ENCODE measurements around the gene GPR42. TPM values are rescaled to one million over a fixed set of nuclear protein-coding genes. Genes with fewer than 3 reads are reported as not detected.

The GPR42 gene
- total and polyA plus RNA-seq, 2 experiments from 2014 or later, result not detected

DNA sequence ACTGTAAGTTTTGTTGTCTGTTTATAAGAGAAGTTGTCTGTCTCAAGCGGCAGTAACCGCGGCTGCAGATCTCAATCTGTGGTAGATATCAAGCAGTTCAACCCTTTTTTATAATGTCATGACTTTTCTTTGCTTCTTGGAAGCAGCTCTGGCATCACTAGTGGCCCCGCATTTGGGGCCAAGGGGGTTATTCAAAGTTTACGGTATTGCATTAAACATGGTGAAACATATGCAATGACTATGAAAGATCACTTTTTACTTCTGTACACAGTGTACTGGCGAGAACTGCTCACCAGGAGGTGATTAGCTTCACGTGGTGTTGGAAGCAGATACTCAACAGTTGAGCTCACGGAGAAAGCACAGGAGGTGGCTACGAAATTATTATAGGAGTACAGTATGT is 17.2 kb upstream of the GPR42 start:
- peak overlapping the region; percentile 39 for H3K27ac ChIP-seq
- no peak overlapping the region for H2AFZ ChIP-seq
- peaks cover 5% of the 10 kb centered on the region for H3K4me1 ChIP-seq (ENCODE audit: insufficient read depth)
- H3K36me3 ChIP-seq (replicated peaks; ENCODE audit: insufficient read depth, low read depth), result no peaks in the 10 kb centered on the region
- WGBS (ENCODE audit: low lambda C conversion rate, missing lambda C conversion rate), result 81% methylated on average over 9 of the region's 9 CpGs
- H3K79me2 ChIP-seq, result no peaks in the 10 kb centered on the region
- H3K9me3 ChIP-seq (ENCODE audit: low read depth), result no peaks in the 10 kb centered on the region
- no peaks in the 10 kb centered on the region for H4K20me1 ChIP-seq (ENCODE audit: insufficient read depth, poor library complexity, severe bottlenecking)
- no peak overlapping the region for H3K4me3 ChIP-seq
- H3K9me2 ChIP-seq (replicated peaks; ENCODE audit: insufficient read depth), result no peaks in the 10 kb centered on the region
- TF ChIP-seq, protein P1, sequence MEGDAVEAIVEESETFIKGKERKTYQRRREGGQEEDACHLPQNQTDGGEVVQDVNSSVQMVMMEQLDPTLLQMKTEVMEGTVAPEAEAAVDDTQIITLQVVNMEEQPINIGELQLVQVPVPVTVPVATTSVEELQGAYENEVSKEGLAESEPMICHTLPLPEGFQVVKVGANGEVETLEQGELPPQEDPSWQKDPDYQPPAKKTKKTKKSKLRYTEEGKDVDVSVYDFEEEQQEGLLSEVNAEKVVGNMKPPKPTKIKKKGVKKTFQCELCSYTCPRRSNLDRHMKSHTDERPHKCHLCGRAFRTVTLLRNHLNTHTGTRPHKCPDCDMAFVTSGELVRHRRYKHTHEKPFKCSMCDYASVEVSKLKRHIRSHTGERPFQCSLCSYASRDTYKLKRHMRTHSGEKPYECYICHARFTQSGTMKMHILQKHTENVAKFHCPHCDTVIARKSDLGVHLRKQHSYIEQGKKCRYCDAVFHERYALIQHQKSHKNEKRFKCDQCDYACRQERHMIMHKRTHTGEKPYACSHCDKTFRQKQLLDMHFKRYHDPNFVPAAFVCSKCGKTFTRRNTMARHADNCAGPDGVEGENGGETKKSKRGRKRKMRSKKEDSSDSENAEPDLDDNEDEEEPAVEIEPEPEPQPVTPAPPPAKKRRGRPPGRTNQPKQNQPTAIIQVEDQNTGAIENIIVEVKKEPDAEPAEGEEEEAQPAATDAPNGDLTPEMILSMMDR (IDR thresholded peaks at IDR 0.05; ENCODE audit: poor library complexity), result peak; percentile 12
- TF ChIP-seq EZH2 (IDR thresholded peaks at IDR 0.05; ENCODE audit: borderline replicate concordance) (no peak), EZH2phosphoT487 (IDR thresholded peaks at IDR 0.05; ENCODE audit: low read depth, severe bottlenecking, unreplicated experiment) (no peak)
- no peak for DNase-seq (ENCODE audit: low spot score)
- H3K27me3 ChIP-seq, result no peaks in the 10 kb centered on the region
- no peak overlapping the region for H3K4me2 ChIP-seq

DNA sequence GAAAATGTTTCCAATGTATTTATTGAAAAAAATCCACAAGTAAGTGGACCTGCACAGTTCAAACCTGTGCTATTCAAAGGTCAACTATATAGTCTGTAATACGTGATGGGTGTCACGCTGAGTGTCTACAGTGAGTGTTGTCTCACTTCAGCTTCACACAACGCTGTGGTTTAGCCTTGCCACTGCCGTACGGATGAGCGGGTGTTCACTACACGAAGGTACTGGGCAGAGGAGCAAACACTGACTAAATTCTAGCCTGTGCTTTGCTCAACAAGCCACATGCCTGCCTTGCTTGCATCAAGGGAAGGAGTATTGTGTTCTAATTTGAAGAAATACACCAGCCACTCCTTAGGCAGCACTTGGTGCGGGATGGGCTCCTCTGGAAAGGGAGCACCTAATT is 16.0 kb upstream of the GPR42 start:
- WGBS (ENCODE audit: low lambda C conversion rate, missing lambda C conversion rate), result 82% methylated on average over 8 of the region's 8 CpGs
- H2AFZ ChIP-seq, result no peak overlapping the region
- no peak overlapping the region for H3K27ac ChIP-seq
- H3K9me2 ChIP-seq (replicated peaks; ENCODE audit: insufficient read depth), result no peaks in the 10 kb centered on the region
- H3K36me3 ChIP-seq (replicated peaks; ENCODE audit: insufficient read depth, low read depth), result no peaks in the 10 kb centered on the region
- H3K4me3 ChIP-seq, result no peak overlapping the region
- H3K4me2 ChIP-seq, result no peak overlapping the region
- no peaks in the 10 kb centered on the region for H4K20me1 ChIP-seq (ENCODE audit: insufficient read depth, poor library complexity, severe bottlenecking)
- TF ChIP-seq EZH2phosphoT487 (IDR thresholded peaks at IDR 0.05; ENCODE audit: low read depth, severe bottlenecking, unreplicated experiment) (no peak), EZH2 (IDR thresholded peaks at IDR 0.05; ENCODE audit: borderline replicate concordance) (no peak)
- TF ChIP-seq, protein P1 (IDR thresholded peaks at IDR 0.05; ENCODE audit: poor library complexity), result no peak
- H3K27me3 ChIP-seq, result no peaks in the 10 kb centered on the region
- no peaks in the 10 kb centered on the region for H3K79me2 ChIP-seq
- DNase-seq (ENCODE audit: low spot score), result no peak
- no peaks in the 10 kb centered on the region for H3K9me3 ChIP-seq (ENCODE audit: low read depth)
- H3K4me1 ChIP-seq (ENCODE audit: insufficient read depth), result peaks cover 5% of the 10 kb centered on the region

DNA sequence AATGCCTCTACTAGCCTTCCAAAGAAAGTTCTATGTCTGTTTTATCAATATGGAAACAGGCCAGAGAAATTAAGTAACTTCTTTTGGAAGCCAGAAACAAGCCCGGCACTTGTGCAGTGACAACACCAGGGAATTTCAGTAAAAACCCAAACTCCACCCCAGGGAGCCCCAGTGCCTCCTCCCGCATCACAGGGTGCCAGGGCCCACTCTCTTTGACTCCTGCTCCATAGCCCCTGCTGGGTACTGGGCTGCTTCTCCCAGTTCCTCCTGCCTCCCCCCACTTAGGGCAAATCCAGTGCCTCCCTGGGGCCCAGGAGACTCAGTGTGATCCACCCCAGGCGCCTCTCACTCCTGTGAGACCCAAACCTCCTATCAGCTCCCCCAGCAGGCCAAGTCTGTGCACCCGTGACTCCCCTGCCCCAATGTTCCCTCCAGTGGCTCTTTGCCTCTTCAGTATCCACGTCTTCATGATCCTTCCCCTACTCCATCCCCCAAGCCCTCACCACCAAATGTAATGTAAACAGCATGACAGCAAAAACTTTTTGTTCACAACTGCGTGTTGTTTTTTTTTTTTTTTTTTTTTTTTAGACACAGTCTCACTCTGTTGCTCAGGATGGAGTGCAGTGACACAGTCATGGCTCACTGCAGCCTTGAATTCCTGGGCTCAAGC is 14.9 kb upstream of the GPR42 start:
- TF ChIP-seq EZH2phosphoT487 (IDR thresholded peaks at IDR 0.05; ENCODE audit: low read depth, severe bottlenecking, unreplicated experiment) (no peak), EZH2 (IDR thresholded peaks at IDR 0.05; ENCODE audit: borderline replicate concordance) (no peak)
- TF ChIP-seq, protein P1 (IDR thresholded peaks at IDR 0.05; ENCODE audit: poor library complexity), result no peak
- Histone ChIP-seq H3K4me3 (no peak overlapping the region), H3K9me2 (replicated peaks; ENCODE audit: insufficient read depth) (no peaks in the 10 kb centered on the region), H3K27me3 (no peaks in the 10 kb centered on the region), H3K9me3 (ENCODE audit: low read depth) (no peaks in the 10 kb centered on the region), H3K79me2 (no peaks in the 10 kb centered on the region), H3K36me3 (replicated peaks; ENCODE audit: insufficient read depth, low read depth) (no peaks in the 10 kb centered on the region), H4K20me1 (ENCODE audit: insufficient read depth, poor library complexity, severe bottlenecking) (no peaks in the 10 kb centered on the region), H3K4me1 (ENCODE audit: insufficient read depth) (peaks cover 5% of the 10 kb centered on the region), H2AFZ (no peak overlapping the region), H3K27ac (no peak overlapping the region), H3K4me2 (no peak overlapping the region)
- 70% methylated on average over 6 of the region's 6 CpGs for WGBS (ENCODE audit: low lambda C conversion rate, missing lambda C conversion rate)
- DNase-seq (ENCODE audit: low spot score), result no peak

Data from hepatocyte (in vitro differentiated cells).